LoVo (cell line): Measurements from ENCODE around the gene FARS2.

Experiments
- DNase-seq: peaks from one replicate; pipeline ENCODE4 v3.0.0-alpha.2; 2016; ENCODE audit warnings: low spot score

The FARS2 gene

DNA sequence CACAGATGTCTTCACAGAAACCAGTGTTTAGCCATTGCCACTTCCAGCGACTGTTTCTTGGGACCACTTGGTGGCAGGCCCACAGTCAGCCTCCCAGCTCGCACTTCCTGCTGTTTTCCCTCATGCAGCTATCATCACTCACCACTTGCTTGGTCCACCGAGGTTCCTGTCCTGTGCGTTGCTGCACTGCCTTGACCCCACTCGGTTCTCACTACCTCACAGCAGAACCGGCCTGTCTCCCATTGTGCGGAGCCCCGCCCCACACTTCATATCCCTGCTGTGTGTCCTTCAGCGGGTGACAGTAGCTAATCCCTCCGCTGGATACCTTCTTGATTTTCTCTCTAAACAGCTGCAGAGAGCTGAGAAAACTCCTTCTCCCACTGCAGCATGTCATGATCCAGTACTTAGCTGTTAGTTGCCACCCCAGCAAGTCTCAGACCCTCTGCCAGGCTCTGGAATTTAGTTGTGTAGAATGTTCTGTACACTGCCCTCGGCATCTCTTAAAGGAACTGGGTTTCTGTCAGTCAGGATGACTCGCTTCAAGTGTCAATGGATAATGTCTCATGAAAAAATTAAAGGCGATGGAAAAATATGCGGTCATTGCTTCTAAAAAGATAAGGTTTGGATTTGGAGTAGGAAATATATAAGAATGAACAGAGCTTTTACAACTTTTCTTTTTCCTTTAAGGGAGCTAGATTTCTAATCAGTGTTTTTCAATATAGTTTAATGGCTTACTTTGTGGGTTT is 208.0 kb downstream of the FARS2 start:
- DNase-seq = no peak

DNA sequence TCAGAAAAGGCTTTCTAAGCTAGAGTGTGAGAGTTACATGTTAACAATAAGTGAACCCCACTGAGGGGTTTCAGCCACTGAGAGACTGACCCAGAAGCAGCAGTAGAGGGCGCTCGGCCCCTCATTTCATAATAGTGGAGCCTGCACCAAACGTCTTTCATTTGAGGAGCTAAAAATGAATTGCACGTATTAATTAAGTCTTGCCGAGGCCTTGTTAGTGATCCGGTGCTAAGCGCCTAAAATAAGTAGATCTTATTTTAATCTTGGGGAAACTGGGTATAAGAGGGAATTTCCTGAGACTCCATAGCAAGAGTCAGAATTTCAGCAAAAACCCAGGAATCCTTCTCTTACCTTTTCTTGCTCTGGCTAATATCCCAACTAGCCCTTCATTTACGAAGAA is 209.7 kb downstream of the FARS2 start:
- peak; percentile 32 for DNase-seq

DNA sequence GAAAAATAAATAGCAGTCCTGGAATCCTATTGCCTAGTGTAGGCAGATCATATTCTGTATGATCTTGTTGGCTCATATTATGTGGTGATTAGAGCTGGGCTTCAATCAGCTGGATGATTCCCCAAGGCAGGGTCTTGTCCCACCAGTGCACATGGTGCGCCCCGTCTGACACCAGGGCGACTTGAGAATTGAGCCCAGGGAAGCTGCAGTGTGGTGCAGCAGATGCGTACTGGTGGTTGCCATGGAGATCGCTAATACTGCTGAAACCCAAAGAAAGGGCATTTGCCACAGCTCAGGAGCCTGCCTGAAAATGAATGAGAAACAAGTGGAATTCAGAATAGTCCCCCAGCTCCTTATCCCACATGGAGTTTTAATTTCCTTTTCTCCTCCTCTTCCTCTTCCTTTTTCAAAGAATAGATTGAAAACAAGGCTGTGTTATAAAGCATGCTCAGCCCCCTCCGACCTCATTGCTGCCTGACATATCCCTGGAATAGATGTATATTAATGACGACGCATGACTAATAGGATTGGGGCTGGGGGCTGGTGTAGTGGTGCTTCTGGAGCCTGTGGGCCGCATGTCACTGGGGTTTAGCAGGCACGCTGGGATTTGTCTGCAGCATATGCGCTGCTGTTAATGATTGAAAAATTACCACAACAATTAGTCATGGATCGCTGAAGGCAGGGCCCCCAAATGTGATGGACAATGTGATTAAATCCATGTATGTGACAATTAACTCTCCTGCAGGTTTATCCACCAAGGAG is 210.5 kb downstream of the FARS2 start:
- DNase-seq = no peak

DNA sequence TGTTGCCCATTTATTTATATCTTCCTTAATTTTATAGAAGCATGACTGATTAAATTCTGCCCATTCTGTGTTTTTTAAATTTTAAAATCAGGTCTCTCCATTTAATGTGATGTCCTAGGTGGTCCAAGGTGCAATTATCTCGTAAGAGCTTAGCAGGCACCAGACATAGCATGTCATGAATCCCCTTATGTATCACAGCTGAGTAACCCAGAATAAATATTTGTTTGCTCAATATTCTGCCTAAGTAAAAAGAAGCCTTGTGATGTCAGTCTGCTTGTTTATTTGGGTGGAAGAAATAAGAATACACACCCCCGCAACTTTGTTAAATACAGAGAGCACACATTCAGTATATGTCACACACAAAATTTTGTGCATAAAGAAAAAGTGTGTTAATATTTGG is 211.3 kb downstream of the FARS2 start:
- DNase-seq = no peak

DNA sequence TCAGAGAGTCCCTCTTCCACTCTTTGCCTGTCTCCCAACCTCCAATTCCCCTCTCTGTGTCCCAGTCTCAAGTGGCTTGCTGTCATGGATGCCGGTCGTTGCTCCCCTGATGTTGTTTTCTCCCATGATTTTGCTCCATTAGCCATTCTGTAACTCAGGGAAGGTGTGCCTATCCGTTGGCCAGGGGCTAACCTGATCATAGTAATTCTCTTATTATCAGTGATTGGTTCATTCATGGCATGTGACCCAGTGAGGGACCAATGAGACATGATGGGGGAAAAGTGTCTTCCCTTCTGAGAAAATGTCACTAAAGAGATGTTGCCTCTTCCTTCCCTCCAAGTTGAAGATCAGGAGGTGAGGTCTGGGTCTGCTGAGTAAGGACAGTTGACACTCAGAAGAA is 214.5 kb downstream of the FARS2 start:
- no peak for DNase-seq

DNA sequence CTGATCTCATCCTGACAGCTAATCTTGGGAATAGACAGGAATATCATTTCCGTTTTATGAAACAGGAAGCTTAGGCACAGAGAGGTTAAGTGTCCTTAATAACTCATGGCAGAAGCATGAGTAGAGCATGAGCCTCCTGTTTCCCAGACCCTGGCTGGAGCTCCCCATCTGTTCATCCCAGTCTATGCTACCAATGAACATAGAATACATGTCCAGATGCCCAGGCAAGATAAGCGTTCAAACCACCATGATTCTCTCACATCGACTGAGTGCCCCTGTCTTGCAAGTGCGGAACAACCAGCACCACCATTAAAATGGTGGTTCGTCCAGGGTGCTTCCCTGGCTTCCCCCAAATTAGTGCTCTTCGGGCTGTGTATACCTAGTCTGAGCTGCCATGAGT is 217.1 kb downstream of the FARS2 start:
- no peak for DNase-seq

DNA sequence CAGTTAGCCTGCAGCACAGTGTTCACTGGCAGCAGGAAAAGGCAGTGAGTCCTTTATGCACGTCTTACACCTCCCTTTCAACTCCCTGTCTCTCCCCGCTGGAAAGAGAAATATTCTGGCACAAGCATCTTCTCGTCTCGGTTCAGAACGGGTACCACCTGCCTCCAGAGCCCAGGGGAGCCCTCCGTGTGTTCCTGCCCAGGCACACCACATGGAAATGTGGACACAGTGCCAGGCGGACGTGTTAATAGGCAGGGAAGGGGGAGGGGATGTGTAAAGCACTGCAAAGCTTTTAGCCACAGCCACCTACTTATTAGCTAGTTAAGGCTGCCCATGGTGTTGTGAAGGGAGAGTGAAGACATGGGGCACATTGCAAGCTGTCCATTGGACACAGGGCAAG is 219.7 kb downstream of the FARS2 start:
- DNase-seq = no peak

DNA sequence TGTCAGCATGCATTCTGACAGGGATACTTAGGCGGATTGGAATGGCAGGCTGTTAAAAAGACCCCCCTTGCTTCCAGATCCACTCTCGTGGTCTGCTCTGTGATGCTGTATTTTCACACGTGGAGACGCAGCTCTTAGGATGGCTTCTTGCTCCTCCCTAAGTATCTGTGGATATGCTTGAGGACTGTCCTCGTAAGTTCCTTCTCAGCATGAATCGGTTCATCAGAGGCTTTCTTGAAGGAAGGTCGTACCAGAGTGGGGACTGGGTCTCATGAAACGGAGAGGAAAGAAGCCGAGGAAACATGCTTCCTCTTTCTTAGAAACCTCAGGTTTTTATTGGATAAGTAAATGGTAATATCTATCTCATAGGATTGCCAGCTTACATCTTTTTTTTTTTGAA is 220.4 kb downstream of the FARS2 start:
- DNase-seq = no peak

DNA sequence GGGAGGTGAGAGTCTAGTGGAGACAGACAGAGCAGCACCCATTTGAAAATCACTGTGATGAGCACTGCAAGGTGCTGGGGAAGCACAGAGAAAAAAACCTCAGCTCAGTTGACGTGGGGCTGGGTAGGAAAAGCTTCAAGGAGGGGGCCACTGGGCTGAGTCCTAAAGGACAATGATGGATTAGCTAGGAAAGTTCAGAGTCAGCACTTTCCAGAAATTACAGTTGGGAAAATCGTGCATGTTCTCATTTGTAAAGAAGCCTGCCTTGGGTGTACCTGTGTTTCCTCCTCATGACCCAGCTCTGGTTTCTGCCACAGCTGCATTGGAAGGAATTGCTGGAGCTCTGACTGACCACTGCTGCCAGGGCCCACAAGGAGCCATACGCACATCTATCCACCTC is 221.3 kb downstream of the FARS2 start:
- DNase-seq = no peak

DNA sequence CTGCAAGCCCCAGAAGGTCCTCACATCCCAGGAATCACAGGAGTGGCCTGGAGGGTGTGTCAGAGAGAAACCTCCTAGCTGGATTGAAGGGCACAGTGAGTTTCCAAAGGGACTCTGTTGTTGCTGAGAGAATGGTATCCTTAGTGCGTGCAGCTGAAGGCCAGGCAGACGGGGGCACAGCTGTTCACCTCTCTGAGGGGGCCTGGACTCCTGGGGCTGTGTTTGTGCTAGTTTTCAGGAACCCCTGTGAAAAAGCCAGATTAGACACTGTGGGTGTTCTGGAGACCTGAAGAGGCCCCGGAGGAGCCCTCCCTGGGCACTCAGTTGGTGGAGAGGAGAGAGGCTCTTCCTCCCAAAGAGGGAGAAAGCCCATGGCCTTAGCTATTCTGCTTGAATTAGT is 223.4 kb downstream of the FARS2 start:
- no peak for DNase-seq

DNA sequence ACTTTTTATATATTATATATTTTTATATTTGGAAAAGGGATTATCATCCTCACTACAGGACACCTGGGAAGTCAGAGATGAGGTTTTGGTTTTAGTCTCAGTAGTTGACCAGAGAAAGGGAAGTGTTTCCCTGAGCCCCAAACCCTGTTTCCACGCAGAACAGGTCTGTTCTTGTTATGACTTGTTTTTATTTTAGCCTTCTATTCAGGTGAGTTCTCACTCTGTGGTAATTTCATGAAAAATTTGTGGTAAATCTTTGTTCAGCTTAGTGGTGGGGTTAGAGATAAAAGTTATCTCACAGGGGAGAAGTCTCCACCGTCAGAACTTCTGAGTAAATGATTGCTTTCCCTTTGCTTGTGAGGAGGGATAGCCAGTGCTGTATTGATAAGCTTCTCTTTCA is 224.9 kb downstream of the FARS2 start:
- no peak for DNase-seq

DNA sequence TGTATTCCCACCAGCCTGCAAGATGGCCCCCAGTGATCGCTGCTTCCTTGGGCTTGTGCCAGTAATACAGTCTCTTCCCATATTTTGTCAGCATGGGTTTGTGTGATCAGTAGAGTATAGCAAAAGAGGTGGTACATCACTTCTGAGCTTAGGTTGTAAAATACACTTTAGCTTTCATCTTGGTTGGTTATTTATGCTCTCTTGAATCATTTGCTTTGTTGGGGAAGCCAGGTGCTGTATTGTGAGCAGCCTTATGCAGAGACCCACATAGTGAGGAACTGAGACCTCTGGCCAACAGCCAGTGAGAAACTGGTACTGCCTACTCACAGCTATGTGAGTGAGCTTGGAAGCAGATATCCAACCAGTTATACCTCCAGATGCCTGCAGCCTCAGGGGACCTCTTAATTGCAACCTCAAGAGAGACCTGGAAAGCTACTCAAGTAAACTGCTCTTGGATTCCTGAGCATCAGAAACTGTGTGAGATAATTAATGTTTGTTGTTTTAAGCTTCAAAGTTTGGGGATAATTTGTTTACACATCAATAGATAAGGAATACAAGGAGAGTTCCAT is 229.3 kb downstream of the FARS2 start:
- DNase-seq = no peak

DNA sequence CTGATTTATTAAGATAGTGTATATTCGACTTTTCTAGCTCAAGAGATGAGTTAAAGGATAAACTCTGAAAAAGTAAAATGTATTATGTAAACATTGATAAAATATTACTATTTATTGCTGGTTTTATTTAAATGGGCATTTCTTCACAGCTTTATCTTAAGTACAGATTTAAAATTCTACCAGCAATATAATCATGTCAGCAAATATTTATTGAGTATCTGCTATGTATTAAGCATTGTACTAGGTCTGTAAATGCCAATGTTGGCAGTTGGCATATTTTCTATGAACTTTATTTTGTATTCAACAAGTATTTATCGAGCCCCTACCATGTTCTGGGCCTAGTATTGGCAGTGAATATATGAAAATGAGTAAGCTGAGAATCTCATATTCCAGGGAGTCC is 231.0 kb downstream of the FARS2 start:
- DNase-seq = no peak

DNA sequence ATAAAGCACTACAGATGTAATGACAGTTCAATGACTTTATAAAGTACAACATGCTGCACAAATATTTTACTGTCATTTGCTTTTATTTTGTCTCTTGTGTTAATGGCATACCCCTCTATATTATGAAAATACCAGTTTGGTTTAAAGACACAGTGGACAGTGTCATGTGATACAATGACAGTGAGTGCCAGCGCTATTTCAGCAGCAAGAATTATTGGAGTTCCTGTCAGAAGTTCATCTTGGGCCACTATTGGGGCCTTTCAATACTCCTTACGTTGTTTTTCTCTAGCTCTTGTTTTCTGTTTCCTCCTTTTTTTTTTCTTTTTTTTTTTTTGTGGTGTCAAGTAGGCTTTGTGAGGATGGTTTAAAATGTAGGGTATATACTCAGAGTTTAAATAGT is 232.5 kb downstream of the FARS2 start:
- no peak for DNase-seq

DNA sequence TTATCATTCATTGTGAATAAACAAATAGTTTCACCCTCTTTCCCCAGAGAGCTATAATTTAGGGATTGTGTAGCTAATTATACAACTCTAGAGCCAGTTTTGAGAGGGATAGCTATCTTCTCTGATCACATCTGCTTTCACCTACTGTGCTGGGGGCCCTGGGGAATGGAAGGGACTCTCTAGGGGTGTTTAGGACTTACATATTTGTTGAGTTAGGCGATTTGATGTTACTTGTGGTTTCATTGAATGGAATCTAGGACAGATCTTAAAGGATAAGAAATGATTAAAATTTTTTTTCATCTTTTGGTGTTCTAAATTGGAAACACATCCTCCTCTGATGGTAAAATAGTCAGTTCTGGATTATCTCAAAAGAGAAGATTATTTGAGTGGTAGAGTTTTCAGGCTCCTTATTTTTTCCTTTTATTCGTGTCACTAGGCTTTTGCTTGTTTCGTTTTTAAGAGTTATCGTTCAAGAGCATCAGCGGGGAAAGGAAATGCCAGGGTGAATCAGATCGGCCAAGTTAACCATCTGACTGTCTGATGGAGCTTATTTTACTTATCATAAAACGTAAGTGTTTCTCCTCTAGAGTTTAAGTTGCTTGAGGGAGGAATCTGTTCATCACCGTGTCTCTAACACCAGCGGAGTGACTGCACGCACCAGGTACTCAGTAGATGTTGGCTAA is 236.7 kb downstream of the FARS2 start:
- DNase-seq = no peak

DNA sequence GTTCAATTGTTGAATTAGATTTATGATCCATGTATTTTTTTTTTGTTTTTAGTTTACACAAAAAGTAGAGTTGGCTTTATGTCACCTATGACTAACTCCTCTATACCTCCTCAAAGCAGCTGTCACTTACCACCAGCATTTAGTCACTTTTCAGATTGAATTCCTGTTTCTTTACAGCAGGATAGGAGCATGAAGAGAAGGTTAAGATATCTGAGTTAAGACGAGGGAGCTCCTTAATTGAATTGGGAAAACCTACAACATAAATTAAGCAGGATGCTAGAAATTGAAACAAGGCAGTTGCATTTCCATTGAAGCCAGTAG is 237.2 kb downstream of the FARS2 start:
- no peak for DNase-seq

DNA sequence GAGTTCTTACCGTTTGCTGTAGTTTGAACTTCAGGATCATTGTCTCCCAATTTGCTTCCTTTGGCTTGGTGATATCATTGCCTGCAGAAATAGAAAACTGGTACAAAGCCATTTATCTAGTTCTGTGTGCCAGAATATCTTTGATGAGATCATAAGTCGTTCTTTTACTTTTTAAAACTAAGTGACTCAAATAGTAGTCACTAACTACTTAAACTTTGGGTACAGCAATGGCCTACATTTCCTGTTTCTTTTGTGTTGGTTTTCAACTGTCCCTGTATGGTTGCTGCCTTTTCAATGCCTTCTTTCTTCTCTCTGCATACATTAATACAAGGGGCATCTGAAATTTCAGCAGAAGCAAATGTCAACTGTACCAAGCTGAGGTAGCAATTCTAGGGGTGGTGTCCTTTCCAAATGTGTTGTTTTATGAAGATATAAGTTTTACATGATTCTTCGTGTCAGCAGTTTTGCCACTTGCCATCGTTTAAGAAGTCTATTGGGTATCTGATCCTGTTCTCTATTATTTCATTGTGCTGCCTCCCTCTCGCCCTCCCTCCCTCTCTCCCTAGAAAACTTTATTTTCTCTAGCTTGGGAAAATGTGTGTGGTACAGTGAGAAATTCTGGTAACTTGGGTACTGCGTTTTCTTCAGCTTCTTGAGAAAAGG is 238.5 kb downstream of the FARS2 start:
- no peak for DNase-seq

DNA sequence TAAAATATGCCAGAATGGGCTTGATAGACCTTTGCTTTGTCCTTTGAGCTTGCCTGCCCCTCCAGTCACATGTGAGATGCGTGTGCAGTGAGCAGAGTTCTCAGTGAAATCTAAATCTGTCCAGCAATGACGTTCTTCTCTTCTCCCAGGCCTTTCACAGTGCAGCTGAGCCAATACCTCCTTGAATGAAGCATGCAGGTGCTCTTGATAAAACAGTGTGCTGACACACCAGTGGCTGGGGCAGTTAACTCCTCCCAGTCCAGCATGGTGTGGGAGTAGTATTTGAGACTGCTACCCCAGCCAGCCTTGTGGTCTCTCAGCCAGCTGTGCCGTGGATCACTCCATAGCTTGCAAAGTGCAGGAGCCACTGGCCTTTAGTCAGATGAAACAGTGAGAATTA is 240.5 kb downstream of the FARS2 start:
- no peak for DNase-seq

DNA sequence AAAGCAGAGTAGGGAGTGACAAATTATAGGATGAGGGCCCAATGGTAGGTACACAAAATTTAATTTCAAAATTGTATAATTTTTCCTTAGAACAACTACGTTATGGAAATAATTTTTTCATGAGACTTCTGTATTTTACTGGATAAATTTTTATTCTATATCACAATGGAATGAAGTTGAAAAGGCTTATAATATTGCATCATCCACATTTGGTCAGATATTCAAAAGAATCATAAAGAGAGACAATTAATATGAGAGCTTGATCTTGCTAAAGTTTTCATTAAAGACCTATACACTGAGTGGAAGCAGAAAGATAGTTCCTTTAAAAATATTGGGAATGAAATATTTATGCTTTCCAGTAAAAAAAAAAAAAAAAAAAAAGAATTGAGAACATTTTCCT is 242.8 kb downstream of the FARS2 start:
- DNase-seq = no peak

DNA sequence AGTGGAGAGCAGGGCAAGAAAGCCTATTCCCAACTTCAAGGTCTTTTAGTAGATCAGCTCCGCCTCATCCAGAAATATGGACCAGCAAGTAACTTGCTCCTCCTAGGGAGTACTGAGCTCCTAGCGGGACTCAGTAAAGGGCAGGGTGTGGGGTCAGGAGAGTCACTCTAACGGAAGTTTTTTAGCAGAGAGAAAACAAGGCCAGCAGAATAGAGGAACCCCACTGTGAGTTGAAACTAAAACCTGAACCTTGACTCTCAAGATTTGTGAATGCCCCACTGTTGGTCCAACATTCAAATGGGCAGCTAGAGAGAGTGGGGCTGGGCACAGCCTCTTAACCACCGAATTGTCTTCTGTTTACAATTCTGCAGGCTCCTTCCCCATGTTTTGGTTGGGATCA is 244.8 kb downstream of the FARS2 start:
- no peak for DNase-seq

DNA sequence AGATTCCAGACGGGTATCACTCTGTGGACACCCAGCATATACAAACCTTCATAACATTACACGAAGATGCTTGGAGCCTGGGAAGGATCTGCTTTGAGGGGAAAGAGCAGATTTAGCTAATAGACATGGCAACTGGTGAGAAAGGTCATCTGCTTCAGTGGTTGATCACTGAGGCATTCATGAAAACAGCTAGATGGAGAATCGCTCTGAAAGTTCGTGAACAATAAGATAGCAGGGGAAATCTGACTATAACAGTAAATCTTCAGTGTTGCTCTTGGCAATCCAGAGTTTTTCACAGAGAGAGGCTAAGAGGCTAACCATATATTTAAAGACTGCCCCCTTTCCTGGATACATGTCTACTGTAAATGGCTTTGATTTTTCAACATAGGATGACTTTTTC is 245.3 kb downstream of the FARS2 start:
- DNase-seq = no peak

DNA sequence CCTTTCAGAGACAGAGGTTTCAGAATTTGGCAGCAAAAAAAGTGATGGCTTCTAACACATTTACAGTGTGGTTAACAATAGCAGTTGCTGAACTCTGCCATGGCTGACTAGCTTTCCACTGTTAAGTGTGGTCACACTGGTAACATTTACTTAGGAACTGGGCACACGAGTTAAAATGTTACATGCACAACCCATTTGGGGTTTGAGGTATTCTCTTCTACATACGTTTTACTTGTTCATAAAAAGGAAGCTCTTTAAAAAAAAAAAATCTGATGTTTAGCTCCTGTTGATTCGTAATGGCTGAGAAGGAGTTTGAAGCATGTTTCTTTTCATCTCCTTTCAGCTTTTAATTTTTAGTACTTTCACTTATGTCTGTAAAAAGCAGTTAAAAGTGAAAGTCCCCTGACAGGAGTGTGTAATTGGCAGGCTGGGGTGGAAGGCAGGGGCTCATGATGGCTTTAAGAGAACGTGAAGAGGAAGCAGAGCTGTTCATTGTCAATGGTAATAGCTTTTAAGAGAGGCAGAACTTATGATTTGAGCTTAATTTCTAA is 245.9 kb downstream of the FARS2 start:
- no peak for DNase-seq
